Esophagus squamous epithelium (tissue), 5 donors: Measurements from ENCODE around the gene LGI2. TPM values are rescaled to one million over a fixed set of nuclear protein-coding genes. Genes with fewer than 3 reads are reported as not detected.

Source experiments
- DNase-seq: peaks from one replicate; lab custom pipeline; 2025; lab: John Stamatoyannopoulos, UW
- H3K27ac ChIP-seq, 4 donors: fragments of 200-600 bp; sonication (generic); one replicate each; pipeline ENCODE4 v1.5.1; 2016 to 2019; ENCODE audit warnings: mild to moderate bottlenecking in 1 of 4
- H3K27me3 ChIP-seq, 4 donors: fragments of 200-600 bp; sonication (generic); 1 replicate in 3 of 4; 2 replicates in 1 of 4; pipeline versions ENCODE4 v1.5.1 to v1.6.0; 2017 to 2021; ENCODE audit warnings: antibody characterized with exemption in 1 of 4
- H3K36me3 ChIP-seq, 3 donors: fragments of 200-600 bp; sonication (generic); one replicate each; pipeline ENCODE4 v1.5.1; 2016 to 2019
- H3K4me1 ChIP-seq, 3 donors: fragments of 200-600 bp; sonication (generic); one replicate each; pipeline ENCODE4 v1.5.1; 2017 to 2019
- H3K4me3 ChIP-seq, 4 donors: fragments of 200-600 bp; sonication (generic); 1 replicate in 3 of 4; 2 replicates in 1 of 4; pipeline ENCODE4 v1.5.1; 2016 to 2019; ENCODE audit warnings: mild to moderate bottlenecking in 2 of 4, moderate library complexity in 1 of 4
- H3K9me3 ChIP-seq, 3 donors: fragments of 200-600 bp; sonication (generic); one replicate each; pipeline ENCODE4 v1.5.1; 2016 to 2019
- CTCF ChIP-seq, 6 experiments: fragments of 450-650 bp in 4 of 6; fragments of 200-600 bp in 2 of 6; sonication (generic) in 2 of 6; IDR thresholded peaks; one replicate each; pipeline ENCODE4 v1.5.1; 2016 to 2019; ENCODE audit warnings: antibody characterized with exemption in 6 of 6, mild to moderate bottlenecking in 4 of 6, moderate library complexity in 4 of 6
- POLR2A ChIP-seq, 4 donors: fragments of 450-650 bp; IDR thresholded peaks; one replicate each; pipeline ENCODE4 v1.6.1; 2017; ENCODE audit warnings: antibody characterized with exemption in 4 of 4, mild to moderate bottlenecking in 4 of 4, moderate library complexity in 3 of 4
- WGBS, 2 donors: methylation state at CpG; one replicate each; pipeline ENCODE4 v1.1.5; 2018; 5-methylcytosine and 5-hydroxymethylcytosine counted together
- intact Hi-C: fragments of 100-400 bp; cut with DNase I; formaldehyde crosslinking; loops from one replicate; pipeline ENCODE4 v1.15.0; 2022
- total RNA-seq, 4 donors: library from RNA; depleted of rRNA; stranded (reverse); fragments of >200 nt; gene quantifications; one replicate each; pipeline ENCODE4 v1.1.0, GENCODE V29; 2016
- donor health status: DM: yes; HTN: yes; CAD: no.

The LGI2 gene
- total RNA-seq, 4 donors from 2014 or later = 0.04 to 3.8 (median 0.57) TPM; not detected in 1

DNA sequence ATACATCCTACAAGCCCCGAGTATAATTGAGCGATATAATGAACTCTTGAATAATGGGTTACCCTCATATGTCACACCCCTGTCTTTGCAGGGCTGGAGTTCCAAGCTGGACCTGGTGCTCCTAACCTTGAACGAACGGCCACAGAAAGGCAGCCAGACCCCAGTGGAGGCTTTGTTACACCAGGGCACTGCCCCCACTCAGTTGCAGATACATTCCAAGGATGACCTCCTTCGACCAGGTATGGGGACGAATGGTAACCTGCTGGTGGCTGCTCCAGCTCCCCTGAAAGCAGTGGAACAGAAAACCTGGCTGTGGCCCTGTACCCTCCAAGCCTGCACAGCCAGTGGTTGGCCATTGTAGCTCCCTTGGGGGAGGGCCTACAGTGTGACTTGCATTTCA lies 61.3 kb downstream of the LGI2 start:
- no peak for DNase-seq
- no peak overlapping the region for H3K27ac ChIP-seq
- H3K4me3 ChIP-seq = no peak overlapping the region
- TF ChIP-seq CTCF (IDR thresholded peaks at IDR 0.05) (no peak), POLR2A (IDR thresholded peaks at IDR 0.05) (no peak)
- intact Hi-C loops = no loop called here
- peaks cover 0 to 23% (median 16%) of the 10 kb centered on the region in 3 donors for H3K4me1 ChIP-seq
- no peaks in the 10 kb centered on the region for H3K9me3 ChIP-seq
- 85% methylated on average over 4 to 5 of the region's 6 CpGs for WGBS, 2 donors
- H3K27me3 ChIP-seq = peaks cover 0 to under 1% (median 0%) of the 10 kb centered on the region in 4 donors
- H3K36me3 ChIP-seq = no peaks in the 10 kb centered on the region

- WGBS, 2 donors = 93 to 100% methylated on average over 3 of the region's 3 CpGs
- Histone ChIP-seq H3K36me3 (no peaks in the 10 kb centered on the region), H3K27ac (no peak overlapping the region), H3K4me1 (peaks cover 0 to 23% (median 16%) of the 10 kb centered on the region in 3 donors), H3K27me3 (no peaks in the 10 kb centered on the region), H3K4me3 (no peak overlapping the region), H3K9me3 (no peaks in the 10 kb centered on the region)
- intact Hi-C loops = no loop called here
- no peak for DNase-seq
- TF ChIP-seq POLR2A (IDR thresholded peaks at IDR 0.05) (no peak), CTCF (IDR thresholded peaks at IDR 0.05) (no peak)
Measured at GRCh38 chr4:24968992-24969391, 61.8 kb downstream of the LGI2 start.

GRCh38 chr4:24968278-24968677 lies 62.5 kb downstream of the LGI2 start:
- Histone ChIP-seq H3K4me1 (peaks cover 0 to 21% (median 12%) of the 10 kb centered on the region in 3 donors), H3K4me3 (no peak overlapping the region), H3K27me3 (no peaks in the 10 kb centered on the region), H3K27ac (no peak overlapping the region), H3K9me3 (no peaks in the 10 kb centered on the region), H3K36me3 (no peaks in the 10 kb centered on the region)
- WGBS, 2 donors = 86 to 88% methylated on average over 4 to 6 of the region's 6 CpGs
- TF ChIP-seq CTCF (IDR thresholded peaks at IDR 0.05) (no peak), POLR2A (IDR thresholded peaks at IDR 0.05) (no peak)
- DNase-seq = no peak
- intact Hi-C loops = no loop called here

- no peaks in the 10 kb centered on the region for H3K36me3 ChIP-seq
- H3K27me3 ChIP-seq = no peaks in the 10 kb centered on the region
- WGBS, 2 donors = 67 to 87% methylated on average over 2 to 3 of the region's 4 CpGs
- TF ChIP-seq POLR2A (IDR thresholded peaks at IDR 0.05) (no peak), CTCF (IDR thresholded peaks at IDR 0.05) (no peak)
- peaks cover 0 to 12% (median 9%) of the 10 kb centered on the region in 3 donors for H3K4me1 ChIP-seq
- intact Hi-C loops = no loop called here
- DNase-seq = no peak
- no peak overlapping the region for H3K4me3 ChIP-seq
- no peak overlapping the region for H3K27ac ChIP-seq
- no peaks in the 10 kb centered on the region for H3K9me3 ChIP-seq
Measured at GRCh38 chr4:24967346-24967745, 63.4 kb downstream of the LGI2 start.

DNA sequence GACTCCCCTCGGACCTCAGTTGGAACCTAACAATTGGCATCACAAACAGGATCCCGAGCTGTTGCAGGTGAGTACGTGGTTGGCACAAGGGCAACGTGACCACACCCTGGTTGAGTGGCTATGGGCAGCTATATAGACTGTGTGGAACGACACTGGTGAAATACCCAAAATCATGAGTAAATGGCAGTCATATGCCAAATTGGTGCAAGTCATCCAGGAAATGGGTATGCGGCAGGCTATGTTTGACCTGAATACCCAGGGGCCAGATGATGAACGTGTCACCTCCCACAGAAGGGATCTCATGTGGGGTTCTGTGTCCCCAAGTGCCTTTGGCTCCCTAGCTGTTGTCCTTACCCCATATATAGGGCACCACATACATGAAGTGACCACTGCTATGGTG lies 64.7 kb downstream of the LGI2 start:
- no peak overlapping the region for H3K27ac ChIP-seq
- 57 to 76% methylated on average over 5 to 7 of the region's 7 CpGs for WGBS, 2 donors
- H3K4me3 ChIP-seq = no peak overlapping the region
- intact Hi-C loops = no loop called here
- no peaks in the 10 kb centered on the region for H3K9me3 ChIP-seq
- H3K27me3 ChIP-seq = no peaks in the 10 kb centered on the region
- peaks cover 0 to 3% (median 3%) of the 10 kb centered on the region in 3 donors for H3K4me1 ChIP-seq
- DNase-seq = no peak
- TF ChIP-seq CTCF (IDR thresholded peaks at IDR 0.05) (no peak), POLR2A (IDR thresholded peaks at IDR 0.05) (no peak)
- no peaks in the 10 kb centered on the region for H3K36me3 ChIP-seq
